Smooth muscle cell (in vitro differentiated cells): ENCODE results near the gene VSTM4. TPM values are rescaled to one million over a fixed set of nuclear protein-coding genes. Genes with fewer than 3 reads are reported as not detected.

Source experiments
- DNase-seq: peaks from one replicate; lab custom pipeline; 2025; ENCODE audit not compliant: unreplicated experiment; lab: John Stamatoyannopoulos, UW
- H2AFZ ChIP-seq: fragments of 200-600 bp; sonication (generic); 2 replicates; pipeline ENCODE4 v1.6.0; 2016; ENCODE audit warnings: antibody characterized with exemption, low read depth, mild to moderate bottlenecking
- H3F3A ChIP-seq: fragments of 200-600 bp; sonication (generic); 2 replicates; pipeline ENCODE4 v1.6.0; 2017; ENCODE audit warnings: antibody characterized with exemption, low read depth
- H3K27ac ChIP-seq: fragments of 200-600 bp; sonication (generic); 2 replicates; pipeline ENCODE4 v1.5.1; 2016; ENCODE audit warnings: low read depth, mild to moderate bottlenecking
- H3K27me3 ChIP-seq: fragments of 200-600 bp; sonication (generic); 2 replicates; pipeline ENCODE4 v1.6.1; 2016; ENCODE audit warnings: low read depth, mild to moderate bottlenecking
- H3K36me3 ChIP-seq: fragments of 200-600 bp; sonication (generic); 2 replicates; pipeline ENCODE4 v1.5.1; 2016; ENCODE audit warnings: low read depth
- H3K4me1 ChIP-seq: fragments of 200-600 bp; sonication (generic); 2 replicates; pipeline ENCODE4 v1.5.1; 2016; ENCODE audit warnings: low read depth
- H3K4me2 ChIP-seq: fragments of 200-600 bp; sonication (generic); 2 replicates; pipeline ENCODE4 v1.6.0; 2016; ENCODE audit warnings: mild to moderate bottlenecking
- H3K4me3 ChIP-seq: fragments of 200-600 bp; sonication (generic); 2 replicates; pipeline ENCODE4 v1.5.1; 2016; ENCODE audit warnings: mild to moderate bottlenecking
- H3K79me2 ChIP-seq: fragments of 200-600 bp; sonication (generic); 2 replicates; pipeline ENCODE4 v1.6.0; 2016; ENCODE audit warnings: low read depth, mild to moderate bottlenecking
- H3K9ac ChIP-seq: fragments of 200-600 bp; sonication (generic); 2 replicates; pipeline ENCODE4 v1.6.0; 2016; ENCODE audit warnings: low read depth
- H3K9me3 ChIP-seq: fragments of 200-600 bp; sonication (generic); replicated peaks from 2 replicates; pipeline ENCODE4 v1.5.1; 2016; ENCODE audit warnings: low read depth
- H4K20me1 ChIP-seq: fragments of 200-600 bp; sonication (generic); 2 replicates; pipeline ENCODE4 v1.6.0; 2016; ENCODE audit warnings: low read depth
- WGBS: methylation state at CpG from one replicate; pipeline ENCODE4 v1.1.7; 2016; ENCODE audit warnings: low lambda C conversion rate; 5-methylcytosine and 5-hydroxymethylcytosine counted together
- polyA plus RNA-seq: library from polyadenylated mRNA; unstranded; fragments of >200 nt; fragmentation: Nextera tagmentation; extraction: Ambion mirVana; gene quantifications from 2 replicates; pipeline ENCODE4 v1.2.1, GENCODE V29; 2016
- total RNA-seq: library from RNA; depleted of rRNA; stranded (reverse); fragments of >200 nt; gene quantifications from 2 replicates; pipeline ENCODE4 v1.2.3, GENCODE V29; 2014
- TF ChIP-seq, protein P1 (sequence below): fragments of 200-600 bp; sonication (generic); IDR thresholded peaks from 2 replicates; pipeline ENCODE4 v1.5.1; 2017; ENCODE audit warnings: borderline replicate concordance, mild to moderate bottlenecking, antibody characterized with exemption; ENCODE audit not compliant: insufficient read depth, poor library complexity, severe bottlenecking

The VSTM4 gene
- total and polyA plus RNA-seq, 2 experiments from 2014 or later: 5.1 to 7.7 TPM

DNA sequence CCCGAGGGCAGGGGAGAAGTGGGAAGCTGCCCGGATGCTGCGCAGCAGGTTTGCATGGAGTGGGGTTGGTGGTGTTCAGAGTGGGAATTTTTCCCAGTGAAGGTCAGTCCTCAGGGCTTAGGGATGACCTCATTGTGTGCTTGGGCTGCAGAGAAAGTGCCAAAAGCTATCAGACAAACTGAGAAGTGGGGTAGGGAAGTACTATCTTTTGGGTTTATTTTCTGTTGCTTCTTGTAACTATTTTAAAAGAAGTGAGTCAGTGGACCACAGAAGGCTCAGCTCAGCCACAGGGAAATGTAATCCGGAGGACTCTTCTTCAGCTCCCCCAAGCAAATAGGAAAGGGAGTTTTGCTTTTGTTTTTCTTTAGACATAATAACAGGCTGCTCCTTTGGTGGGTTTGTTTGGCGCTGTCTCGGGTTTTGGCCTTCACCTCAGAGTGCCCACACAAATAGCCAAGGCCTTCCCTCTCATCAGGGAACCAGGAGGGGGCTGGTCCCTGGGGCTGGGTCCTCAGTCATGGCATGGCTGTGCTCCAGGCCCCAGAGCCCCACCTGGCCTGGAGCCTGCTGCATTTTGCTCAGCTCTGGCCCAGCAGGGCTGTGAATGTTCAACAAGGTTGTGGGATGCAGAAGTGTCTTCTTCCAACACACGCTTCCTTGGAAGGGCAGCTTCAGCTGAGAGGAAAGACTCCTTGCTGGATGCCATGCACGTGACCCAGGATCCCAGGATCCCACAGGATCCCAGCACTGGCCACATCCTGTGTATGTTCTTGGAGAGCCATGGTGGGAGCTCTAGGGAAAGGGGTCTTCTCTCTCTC, 23.9 kb upstream of the VSTM4 start:
- TF ChIP-seq, protein P1, sequence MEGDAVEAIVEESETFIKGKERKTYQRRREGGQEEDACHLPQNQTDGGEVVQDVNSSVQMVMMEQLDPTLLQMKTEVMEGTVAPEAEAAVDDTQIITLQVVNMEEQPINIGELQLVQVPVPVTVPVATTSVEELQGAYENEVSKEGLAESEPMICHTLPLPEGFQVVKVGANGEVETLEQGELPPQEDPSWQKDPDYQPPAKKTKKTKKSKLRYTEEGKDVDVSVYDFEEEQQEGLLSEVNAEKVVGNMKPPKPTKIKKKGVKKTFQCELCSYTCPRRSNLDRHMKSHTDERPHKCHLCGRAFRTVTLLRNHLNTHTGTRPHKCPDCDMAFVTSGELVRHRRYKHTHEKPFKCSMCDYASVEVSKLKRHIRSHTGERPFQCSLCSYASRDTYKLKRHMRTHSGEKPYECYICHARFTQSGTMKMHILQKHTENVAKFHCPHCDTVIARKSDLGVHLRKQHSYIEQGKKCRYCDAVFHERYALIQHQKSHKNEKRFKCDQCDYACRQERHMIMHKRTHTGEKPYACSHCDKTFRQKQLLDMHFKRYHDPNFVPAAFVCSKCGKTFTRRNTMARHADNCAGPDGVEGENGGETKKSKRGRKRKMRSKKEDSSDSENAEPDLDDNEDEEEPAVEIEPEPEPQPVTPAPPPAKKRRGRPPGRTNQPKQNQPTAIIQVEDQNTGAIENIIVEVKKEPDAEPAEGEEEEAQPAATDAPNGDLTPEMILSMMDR: no peak
- WGBS: 34% methylated on average over 8 of the region's 8 CpGs
- Histone ChIP-seq H3K4me3 (no peak overlapping the region), H3K4me2 (peak overlapping the region; percentile 71), H2AFZ (no peak overlapping the region), H3K79me2 (no peaks in the 10 kb centered on the region), H3K27ac (peak overlapping the region; percentile 99), H3K27me3 (no peaks in the 10 kb centered on the region), H4K20me1 (no peaks in the 10 kb centered on the region), H3K4me1 (no peaks in the 10 kb centered on the region), H3K9me3 (no peaks in the 10 kb centered on the region), H3K36me3 (no peaks in the 10 kb centered on the region), H3K9ac (peak overlapping the region; percentile 92), H3F3A (no peaks in the 10 kb centered on the region)
- DNase-seq: no peak

DNA sequence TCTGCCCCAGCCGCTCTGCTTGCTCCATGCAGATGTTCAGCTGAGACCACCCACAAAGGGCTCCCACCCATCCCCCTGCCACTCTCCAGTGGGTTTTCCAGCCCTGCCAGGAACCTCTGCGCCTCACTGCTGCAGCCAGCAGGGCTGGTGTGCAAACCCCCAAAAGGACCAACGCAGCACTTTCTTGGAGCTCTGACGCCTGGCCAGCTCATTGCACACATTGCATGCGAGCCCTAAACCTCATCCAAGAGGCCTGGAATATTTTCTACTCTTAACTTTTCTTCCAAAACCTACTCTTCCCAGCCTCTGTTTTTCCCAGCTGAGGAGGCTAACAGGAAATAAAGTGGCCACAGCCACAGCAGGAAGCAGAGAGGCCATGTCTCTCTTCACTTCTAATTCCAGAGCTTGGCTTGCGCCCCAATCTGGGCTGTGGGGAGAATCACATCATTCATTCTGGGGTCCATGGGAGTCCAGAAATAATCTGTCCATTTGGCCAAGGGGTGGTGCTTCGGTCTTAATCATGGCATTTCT, 23.1 kb upstream of the VSTM4 start:
- DNase-seq: no peak

DNA sequence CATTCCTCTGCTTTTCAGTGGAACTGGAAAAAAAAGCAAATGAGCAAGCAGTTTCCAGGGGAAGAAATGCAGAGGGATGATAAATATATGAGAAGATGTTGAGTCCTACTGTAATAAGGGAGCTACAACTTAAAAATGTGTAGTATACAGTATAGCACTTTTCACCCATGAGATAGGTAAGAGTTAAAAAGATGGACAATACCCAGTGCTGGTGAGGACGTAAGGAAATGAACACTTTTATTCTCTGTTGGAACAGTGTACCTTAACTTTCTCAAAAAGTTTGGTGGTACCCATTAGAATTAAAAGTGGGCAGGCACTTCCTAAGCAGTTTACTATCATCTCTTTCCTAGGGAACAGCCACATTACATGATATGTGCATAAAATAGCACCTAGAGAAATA, 21.2 kb upstream of the VSTM4 start:
- no peaks in the 10 kb centered on the region for H3F3A ChIP-seq
- no peaks in the 10 kb centered on the region for H3K36me3 ChIP-seq
- H3K4me1 ChIP-seq: no peaks in the 10 kb centered on the region
- no peaks in the 10 kb centered on the region for H3K9me3 ChIP-seq
- H3K79me2 ChIP-seq: no peaks in the 10 kb centered on the region
- TF ChIP-seq, protein P1: no peak
- WGBS: 100% methylated on average over 1 of the region's 1 CpG
- peak overlapping the region; percentile 34 for H3K4me2 ChIP-seq
- H3K27me3 ChIP-seq: no peaks in the 10 kb centered on the region
- DNase-seq: no peak
- H3K9ac ChIP-seq: peak overlapping the region; percentile 49
- peak overlapping the region; percentile 78 for H3K27ac ChIP-seq
- no peak overlapping the region for H3K4me3 ChIP-seq
- no peak overlapping the region for H2AFZ ChIP-seq
- H4K20me1 ChIP-seq: no peaks in the 10 kb centered on the region

More for the DNA sequence above, 23.1 kb upstream of the VSTM4 start:
- peak overlapping the region; percentile 99 for H3K27ac ChIP-seq
- H3K27me3 ChIP-seq: no peaks in the 10 kb centered on the region
- no peaks in the 10 kb centered on the region for H3K36me3 ChIP-seq
- no peaks in the 10 kb centered on the region for H3K79me2 ChIP-seq
- H3K4me1 ChIP-seq: no peaks in the 10 kb centered on the region
- H3K4me2 ChIP-seq: peak overlapping the region; percentile 71
- 51% methylated on average over 7 of the region's 7 CpGs for WGBS
- no peaks in the 10 kb centered on the region for H3F3A ChIP-seq
- no peaks in the 10 kb centered on the region for H4K20me1 ChIP-seq
- H2AFZ ChIP-seq: no peak overlapping the region
- no peaks in the 10 kb centered on the region for H3K9me3 ChIP-seq
- H3K4me3 ChIP-seq: no peak overlapping the region
- TF ChIP-seq, protein P1: no peak
- H3K9ac ChIP-seq: peak overlapping the region; percentile 92
